ENCODE data around the gene BCL11B.

Gene BCL11B

GRCh38 chr14:99148861-99149610 is 123.0 kb downstream of the BCL11B start:
- Histone ChIP-seq H3K4me1 (ENCODE audit: control insufficient read depth, insufficient read depth, low read length) (no peaks in the 10 kb centered on the region), H3K27me3 (ENCODE audit: control insufficient read depth, insufficient read depth, low read length) (no peaks in the 10 kb centered on the region), H3K4me3 (ENCODE audit: low read length) (no peak overlapping the region), H3K9ac (ENCODE audit: low read length) (no peak overlapping the region), H3K27ac (ENCODE audit: low read depth, low read length) (no peak overlapping the region), H3K36me3 (ENCODE audit: control insufficient read depth, insufficient read depth, low read length) (no peaks in the 10 kb centered on the region)

- Histone ChIP-seq H3K4me1 (ENCODE audit: control insufficient read depth, insufficient read depth, low read length) (no peaks in the 10 kb centered on the region), H3K27me3 (ENCODE audit: control insufficient read depth, insufficient read depth, low read length) (no peaks in the 10 kb centered on the region), H3K36me3 (ENCODE audit: control insufficient read depth, insufficient read depth, low read length) (no peaks in the 10 kb centered on the region), H3K9ac (ENCODE audit: low read length) (no peak overlapping the region), H3K4me3 (ENCODE audit: low read length) (no peak overlapping the region), H3K27ac (ENCODE audit: low read depth, low read length) (no peak overlapping the region)
These were observed 123.9 kb downstream of the BCL11B start for GRCh38 chr14:99148131-99148530.

- Histone ChIP-seq H3K9ac (ENCODE audit: low read length) (no peak overlapping the region), H3K4me3 (ENCODE audit: low read length) (no peak overlapping the region), H3K36me3 (ENCODE audit: control insufficient read depth, insufficient read depth, low read length) (no peaks in the 10 kb centered on the region), H3K27me3 (ENCODE audit: control insufficient read depth, insufficient read depth, low read length) (no peaks in the 10 kb centered on the region), H3K4me1 (ENCODE audit: control insufficient read depth, insufficient read depth, low read length) (no peaks in the 10 kb centered on the region), H3K27ac (ENCODE audit: low read depth, low read length) (no peak overlapping the region)
These were observed 124.6 kb downstream of the BCL11B start for GRCh38 chr14:99147366-99147740.

- H3K27ac ChIP-seq (ENCODE audit: low read depth, low read length), result no peak overlapping the region
These were observed 125.2 kb downstream of the BCL11B start for GRCh38 chr14:99146616-99147365.

GRCh38 chr14:99145307-99145706 is 126.7 kb downstream of the BCL11B start:
- no peak overlapping the region for H3K9ac ChIP-seq (ENCODE audit: low read length)
- H3K36me3 ChIP-seq (ENCODE audit: control insufficient read depth, insufficient read depth, low read length), result no peaks in the 10 kb centered on the region
- no peak overlapping the region for H3K27ac ChIP-seq (ENCODE audit: low read depth, low read length)
- H3K27me3 ChIP-seq (ENCODE audit: control insufficient read depth, insufficient read depth, low read length), result no peaks in the 10 kb centered on the region
- no peaks in the 10 kb centered on the region for H3K4me1 ChIP-seq (ENCODE audit: control insufficient read depth, insufficient read depth, low read length)
- H3K4me3 ChIP-seq (ENCODE audit: low read length), result no peak overlapping the region

More at GRCh38 chr14:99146616-99147365, 125.2 kb downstream of the BCL11B start:
- Histone ChIP-seq H3K9ac (ENCODE audit: low read length) (no peak overlapping the region), H3K4me3 (ENCODE audit: low read length) (no peak overlapping the region), H3K36me3 (ENCODE audit: control insufficient read depth, insufficient read depth, low read length) (no peaks in the 10 kb centered on the region), H3K27me3 (ENCODE audit: control insufficient read depth, insufficient read depth, low read length) (no peaks in the 10 kb centered on the region), H3K4me1 (ENCODE audit: control insufficient read depth, insufficient read depth, low read length) (no peaks in the 10 kb centered on the region)

- Histone ChIP-seq H3K9ac (ENCODE audit: low read length) (no peak overlapping the region), H3K36me3 (ENCODE audit: control insufficient read depth, insufficient read depth, low read length) (no peaks in the 10 kb centered on the region), H3K4me3 (ENCODE audit: low read length) (no peak overlapping the region), H3K4me1 (ENCODE audit: control insufficient read depth, insufficient read depth, low read length) (no peaks in the 10 kb centered on the region), H3K27me3 (ENCODE audit: control insufficient read depth, insufficient read depth, low read length) (no peaks in the 10 kb centered on the region), H3K27ac (ENCODE audit: low read depth, low read length) (no peak overlapping the region)
These were observed 128.2 kb downstream of the BCL11B start for GRCh38 chr14:99143793-99144192.

- Histone ChIP-seq H3K27ac (ENCODE audit: low read depth, low read length) (no peak overlapping the region), H3K36me3 (ENCODE audit: control insufficient read depth, insufficient read depth, low read length) (no peaks in the 10 kb centered on the region), H3K9ac (ENCODE audit: low read length) (no peak overlapping the region), H3K27me3 (ENCODE audit: control insufficient read depth, insufficient read depth, low read length) (no peaks in the 10 kb centered on the region), H3K4me3 (ENCODE audit: low read length) (no peak overlapping the region), H3K4me1 (ENCODE audit: control insufficient read depth, insufficient read depth, low read length) (no peaks in the 10 kb centered on the region)
These were observed 128.9 kb downstream of the BCL11B start for GRCh38 chr14:99143126-99143525.

- H3K27me3 ChIP-seq (ENCODE audit: control insufficient read depth, insufficient read depth, low read length), result no peaks in the 10 kb centered on the region
- H3K27ac ChIP-seq (ENCODE audit: low read depth, low read length), result no peak overlapping the region
- no peak overlapping the region for H3K4me3 ChIP-seq (ENCODE audit: low read length)
- H3K36me3 ChIP-seq (ENCODE audit: control insufficient read depth, insufficient read depth, low read length), result no peaks in the 10 kb centered on the region
- no peaks in the 10 kb centered on the region for H3K4me1 ChIP-seq (ENCODE audit: control insufficient read depth, insufficient read depth, low read length)
- H3K9ac ChIP-seq (ENCODE audit: low read length), result no peak overlapping the region
These were observed 130.8 kb downstream of the BCL11B start for GRCh38 chr14:99141236-99141635.

GRCh38 chr14:99138999-99139865 is 132.8 kb downstream of the BCL11B start:
- Histone ChIP-seq H3K36me3 (ENCODE audit: control insufficient read depth, insufficient read depth, low read length) (no peaks in the 10 kb centered on the region), H3K4me1 (ENCODE audit: control insufficient read depth, insufficient read depth, low read length) (no peaks in the 10 kb centered on the region), H3K9ac (ENCODE audit: low read length) (no peak overlapping the region), H3K4me3 (ENCODE audit: low read length) (no peak overlapping the region), H3K27me3 (ENCODE audit: control insufficient read depth, insufficient read depth, low read length) (no peaks in the 10 kb centered on the region), H3K27ac (ENCODE audit: low read depth, low read length) (no peak overlapping the region)

- Histone ChIP-seq H3K4me1 (ENCODE audit: control insufficient read depth, insufficient read depth, low read length) (no peaks in the 10 kb centered on the region), H3K27ac (ENCODE audit: low read depth, low read length) (no peak overlapping the region), H3K27me3 (ENCODE audit: control insufficient read depth, insufficient read depth, low read length) (no peaks in the 10 kb centered on the region), H3K36me3 (ENCODE audit: control insufficient read depth, insufficient read depth, low read length) (no peaks in the 10 kb centered on the region), H3K4me3 (ENCODE audit: low read length) (no peak overlapping the region), H3K9ac (ENCODE audit: low read length) (no peak overlapping the region)
These were observed 134.0 kb downstream of the BCL11B start for GRCh38 chr14:99137913-99138571.

- Histone ChIP-seq H3K36me3 (ENCODE audit: control insufficient read depth, insufficient read depth, low read length) (no peaks in the 10 kb centered on the region), H3K27me3 (ENCODE audit: control insufficient read depth, insufficient read depth, low read length) (no peaks in the 10 kb centered on the region), H3K9ac (ENCODE audit: low read length) (no peak overlapping the region), H3K27ac (ENCODE audit: low read depth, low read length) (no peak overlapping the region), H3K4me3 (ENCODE audit: low read length) (no peak overlapping the region), H3K4me1 (ENCODE audit: control insufficient read depth, insufficient read depth, low read length) (no peaks in the 10 kb centered on the region)
These were observed 134.8 kb downstream of the BCL11B start for GRCh38 chr14:99137001-99137700.

All from rectal smooth muscle tissue (tissue), 1 donor.